MM.1S (cell line): ENCODE results near the gene NDRG4.
"Not testable (repeated sequence)": the region's sequence is repeated elsewhere in the genome, so short reads cannot be mapped to it uniquely, and the experiment has no call there.

Experiments
- DNase-seq: peaks from one replicate; pipeline ENCODE4 v3.0.0-alpha.2; 2015
- H2AFZ ChIP-seq: fragments of 300-600 bp; sonication (generic); 2 replicates; pipeline ENCODE4 v1.6.0; 2016; ENCODE audit warnings: antibody characterized with exemption, low read length
- H3F3A ChIP-seq: fragments of 300-600 bp; sonication (generic); 2 replicates; pipeline ENCODE4 v1.6.1; 2016; ENCODE audit warnings: mild to moderate bottlenecking, antibody characterized with exemption, low read length, moderate library complexity, mixed read lengths; ENCODE audit not compliant: insufficient read depth
- H3K27ac ChIP-seq: fragments of 300-600 bp; sonication (generic); 2 replicates; pipeline ENCODE4 v1.5.1; 2016; ENCODE audit warnings: mild to moderate bottlenecking, low read length
- H3K27me3 ChIP-seq: fragments of 300-600 bp; sonication (generic); replicated peaks from 2 replicates; pipeline ENCODE4 v1.6.0; 2016; ENCODE audit warnings: low read length; ENCODE audit not compliant: insufficient read depth
- H3K36me3 ChIP-seq: fragments of 300-600 bp; sonication (generic); replicated peaks from 2 replicates; pipeline ENCODE4 v1.6.1; 2016; ENCODE audit warnings: mild to moderate bottlenecking, low read length, mixed read lengths; ENCODE audit not compliant: insufficient read depth
- H3K4me1 ChIP-seq: fragments of 300-600 bp; sonication (generic); 2 replicates; pipeline ENCODE4 v1.6.1; 2016; ENCODE audit warnings: low read length, mixed read lengths
- H3K4me2 ChIP-seq: fragments of 300-600 bp; sonication (generic); 2 replicates; pipeline ENCODE4 v1.6.0; 2016; ENCODE audit warnings: low read depth, low read length
- H3K4me3 ChIP-seq: fragments of 300-600 bp; sonication (generic); 2 replicates; pipeline ENCODE4 v1.5.1; 2016; ENCODE audit warnings: low read length, mixed read lengths
- H3K79me2 ChIP-seq: fragments of 300-600 bp; sonication (generic); 2 replicates; pipeline ENCODE4 v1.6.1; 2016; ENCODE audit warnings: mixed run types, low read length, mixed read lengths
- H3K9ac ChIP-seq: fragments of 300-600 bp; sonication (generic); 2 replicates; pipeline ENCODE4 v1.6.1; 2016; ENCODE audit warnings: low read length, mixed read lengths
- H3K9me2 ChIP-seq: fragments of 300-600 bp; sonication (generic); replicated peaks from 2 replicates; pipeline ENCODE4 v1.6.1; 2016; ENCODE audit warnings: mild to moderate bottlenecking, low read length, mixed read lengths; ENCODE audit not compliant: insufficient read depth
- H3K9me3 ChIP-seq: fragments of 300-600 bp; sonication (generic); replicated peaks from 2 replicates; pipeline ENCODE4 v1.6.1; 2016; ENCODE audit warnings: mild to moderate bottlenecking, low read length, mixed read lengths; ENCODE audit not compliant: insufficient read depth
- H4K20me1 ChIP-seq: fragments of 300-600 bp; sonication (generic); 2 replicates; pipeline ENCODE4 v1.6.1; 2016; ENCODE audit warnings: mild to moderate bottlenecking, low read length, moderate library complexity, mixed read lengths; ENCODE audit not compliant: insufficient read depth
- CTCF ChIP-seq: fragments of 300-600 bp; sonication (generic); IDR thresholded peaks from 2 replicates; pipeline ENCODE4 v1.5.1; 2016; ENCODE audit warnings: antibody characterized with exemption, low read length, mixed read lengths
- EZH2 ChIP-seq: fragments of 300-600 bp; sonication (generic); optimal IDR thresholded peaks from 2 replicates; pipeline ENCODE3; 2017; ENCODE audit warnings: low read depth, mild to moderate bottlenecking, antibody characterized with exemption, low read length, mixed read lengths
- EZH2phosphoT487 ChIP-seq: fragments of 300-600 bp; sonication (generic); IDR thresholded peaks from 2 replicates; pipeline ENCODE4 v1.6.1; 2018; ENCODE audit warnings: antibody characterized with exemption, low read length

Gene NDRG4

GRCh38 chr16:58488531-58488930, 11.4 kb upstream of the NDRG4 start:
- H3K79me2 ChIP-seq = no peaks in the 10 kb centered on the region
- no peak overlapping the region for H3K27ac ChIP-seq
- H3K36me3 ChIP-seq = no peaks in the 10 kb centered on the region
- H3K9me2 ChIP-seq = no peaks in the 10 kb centered on the region
- H3K27me3 ChIP-seq = no peaks in the 10 kb centered on the region
- DNase-seq = no peak
- H3K4me3 ChIP-seq = no peak overlapping the region
- no peak overlapping the region for H3K9ac ChIP-seq
- no peaks in the 10 kb centered on the region for H3K9me3 ChIP-seq
- no peaks in the 10 kb centered on the region for H3K4me1 ChIP-seq
- H3K4me2 ChIP-seq = no peak overlapping the region
- H3F3A ChIP-seq = no peaks in the 10 kb centered on the region
- no peak for TF ChIP-seq EZH2phosphoT487
- no peak for TF ChIP-seq CTCF
- TF ChIP-seq EZH2 = no peak
- no peaks in the 10 kb centered on the region for H4K20me1 ChIP-seq
- H2AFZ ChIP-seq = no peak overlapping the region

GRCh38 chr16:58490065-58490464, 9.9 kb upstream of the NDRG4 start:
- DNase-seq = no peak
- no peaks in the 10 kb centered on the region for H3F3A ChIP-seq

GRCh38 chr16:58490539-58490938, 9.4 kb upstream of the NDRG4 start:
- H3K4me3 ChIP-seq, H3K9ac ChIP-seq, H3K9me3 ChIP-seq, DNase-seq, H3K9me2 ChIP-seq, H3K79me2 ChIP-seq, H3K27me3 ChIP-seq, H3K36me3 ChIP-seq, H3K4me1 ChIP-seq, H2AFZ ChIP-seq, H3F3A ChIP-seq, H3K4me2 ChIP-seq, H4K20me1 ChIP-seq, H3K27ac ChIP-seq: not testable (repeated sequence)

More at GRCh38 chr16:58490065-58490464, 9.9 kb upstream of the NDRG4 start:
- Histone ChIP-seq H3K27ac (no peak overlapping the region), H3K79me2 (no peaks in the 10 kb centered on the region), H3K4me1 (peaks cover 5% of the 10 kb centered on the region), H2AFZ (no peak overlapping the region), H3K9me3 (no peaks in the 10 kb centered on the region), H4K20me1 (no peaks in the 10 kb centered on the region), H3K9ac (no peak overlapping the region), H3K9me2 (no peaks in the 10 kb centered on the region), H3K4me2 (no peak overlapping the region), H3K36me3 (no peaks in the 10 kb centered on the region), H3K27me3 (no peaks in the 10 kb centered on the region), H3K4me3 (no peak overlapping the region)
- TF ChIP-seq CTCF (no peak), EZH2 (no peak), EZH2phosphoT487 (no peak)

- no peaks in the 10 kb centered on the region for H3K9me2 ChIP-seq
- no peak for DNase-seq
- TF ChIP-seq EZH2phosphoT487 (no peak), CTCF (no peak), EZH2 (no peak)
- H3K9ac ChIP-seq = no peak overlapping the region
- no peak overlapping the region for H2AFZ ChIP-seq
- no peaks in the 10 kb centered on the region for H3K27me3 ChIP-seq
- H3K36me3 ChIP-seq = no peaks in the 10 kb centered on the region
- H3F3A ChIP-seq = peaks cover 6% of the 10 kb centered on the region; the same call in 1 of the 2 replicates
- no peak overlapping the region for H3K4me3 ChIP-seq
- no peaks in the 10 kb centered on the region for H3K79me2 ChIP-seq
- H3K9me3 ChIP-seq = no peaks in the 10 kb centered on the region
- H3K4me1 ChIP-seq = peaks cover 22% of the 10 kb centered on the region
- no peak overlapping the region for H3K4me2 ChIP-seq
- no peak overlapping the region for H3K27ac ChIP-seq
- H4K20me1 ChIP-seq = no peaks in the 10 kb centered on the region
Observed at GRCh38 chr16:58492066-58492465, 7.9 kb upstream of the NDRG4 start.
